Small intestine (tissue), 7 donors: ENCODE data around the gene HTR3B. TPM values are rescaled to one million over a fixed set of nuclear protein-coding genes. Genes with fewer than 3 reads are reported as not detected.

Source experiments
- DNase-seq, 2 donors: peaks; one replicate each; pipeline versions ENCODE4 v3.0.0 to v3.0.0-alpha.2; 2013
- FAIRE-seq: peaks from 2 replicates; lab custom pipeline; 2012; peaks lifted over from hg19 to GRCh38; lab: Jason Lieb, UNC
- H3K27ac ChIP-seq, 3 donors: one replicate each; pipeline ENCODE4 v1.5.1; 2013; ENCODE audit warnings: low read length in 2 of 3, mild to moderate bottlenecking in 2 of 3, control low read depth in 1 of 3, inconsistent platforms in 1 of 3, low read depth in 1 of 3, moderate library complexity in 1 of 3
- H3K27me3 ChIP-seq, 3 donors: one replicate each; pipeline ENCODE4 v1.6.1; 2013; ENCODE audit warnings: low read length in 3 of 3, inconsistent platforms in 1 of 3; ENCODE audit not compliant: control insufficient read depth in 3 of 3, insufficient read depth in 3 of 3
- H3K36me3 ChIP-seq, 3 donors: one replicate each; pipeline ENCODE4 v1.6.1; 2013; ENCODE audit warnings: low read length in 3 of 3, inconsistent platforms in 1 of 3, low read depth in 1 of 3, mild to moderate bottlenecking in 1 of 3, moderate library complexity in 1 of 3; ENCODE audit not compliant: control insufficient read depth in 3 of 3, insufficient read depth in 2 of 3
- H3K4me1 ChIP-seq, 3 donors: one replicate each; pipeline ENCODE4 v1.6.1; 2013; ENCODE audit warnings: low read length in 2 of 3, inconsistent platforms in 1 of 3, low read depth in 1 of 3, mild to moderate bottlenecking in 1 of 3, moderate library complexity in 1 of 3; ENCODE audit not compliant: control insufficient read depth in 3 of 3, insufficient read depth in 2 of 3
- H3K4me3 ChIP-seq, 3 donors: one replicate each; pipeline ENCODE4 v1.5.1; 2013; ENCODE audit warnings: low read length in 3 of 3, control low read depth in 1 of 3, inconsistent platforms in 1 of 3, low read depth in 1 of 3, mild to moderate bottlenecking in 1 of 3, moderate library complexity in 1 of 3
- H3K9me3 ChIP-seq, 2 donors: one replicate each; pipeline ENCODE4 v1.6.1; 2013; ENCODE audit warnings: low read depth in 1 of 2, low read length in 1 of 2; ENCODE audit not compliant: control insufficient read depth in 2 of 2, insufficient read depth in 1 of 2
- WGBS, 3 donors: extraction: QIAGEN DNeasy Blood & Tissue Kit; methylation state at CpG; one replicate each; pipeline ENCODE4 v1.1.7; 2013; 5-methylcytosine and 5-hydroxymethylcytosine counted together
- polyA plus RNA-seq, 4 donors: library from polyadenylated mRNA; stranded (reverse) in 3 of 4; unstranded in 1 of 4; fragments of 200-250 nt in 3 of 4; fragments of 120-200 nt in 1 of 4; gene quantifications; one replicate each; pipeline versions ENCODE4 v1.2.1 to v1.2.3, GENCODE V29; 2013
- donor health status: healthy with polysubstance abuse.
- donor health status: control.
- donor health status: control.
- donor health status: Bipolar disorder and iron deficiency.
- donor health status: healthy.

Gene HTR3B
- polyA plus RNA-seq, 4 donors: 0.39 TPM; not detected in 3

DNA sequence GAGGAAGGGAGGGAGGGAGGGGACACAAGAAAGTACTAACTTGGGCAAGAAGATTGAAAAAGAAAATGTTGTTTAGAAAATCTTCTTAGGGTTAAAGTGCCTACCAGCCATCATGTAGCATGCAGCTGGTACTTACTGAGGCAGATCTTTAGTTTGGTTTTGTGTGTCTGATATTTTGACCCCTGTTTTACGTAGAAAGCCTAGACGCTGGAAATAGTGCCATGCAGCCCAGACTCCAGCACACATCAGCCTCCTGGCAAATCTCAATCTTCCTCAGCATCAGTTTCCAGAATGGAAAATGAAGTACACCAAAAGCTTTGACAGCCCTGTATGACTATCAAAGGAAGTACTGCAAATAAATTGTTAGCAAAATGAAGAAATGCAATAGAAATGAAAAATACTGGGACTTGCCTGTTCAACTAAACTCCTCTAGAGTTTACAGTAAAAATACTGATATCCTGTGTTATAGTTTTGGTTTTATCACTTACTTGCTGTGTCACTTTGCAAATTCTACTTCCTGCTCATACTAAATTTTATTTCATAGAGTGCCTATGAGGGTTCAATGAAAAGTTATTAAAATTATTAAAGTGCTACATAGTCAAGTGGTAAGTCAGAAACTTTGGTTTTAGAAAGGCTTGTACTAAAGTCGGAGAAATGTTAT, 36.6 kb upstream of the HTR3B start:
- 89 to 93% (median 91%) methylated on average over 3 of the region's 3 CpGs for WGBS, 3 donors
- Histone ChIP-seq H3K4me1 (no peaks in the 10 kb centered on the region), H3K27me3 (no peaks in the 10 kb centered on the region), H3K4me3 (no peak overlapping the region), H3K9me3 (no peaks in the 10 kb centered on the region), H3K36me3 (peaks cover 0 to 8% (median 0%) of the 10 kb centered on the region in 3 donors), H3K27ac (no peak overlapping the region)
- FAIRE-seq (no peak), DNase-seq (no peak)

DNA sequence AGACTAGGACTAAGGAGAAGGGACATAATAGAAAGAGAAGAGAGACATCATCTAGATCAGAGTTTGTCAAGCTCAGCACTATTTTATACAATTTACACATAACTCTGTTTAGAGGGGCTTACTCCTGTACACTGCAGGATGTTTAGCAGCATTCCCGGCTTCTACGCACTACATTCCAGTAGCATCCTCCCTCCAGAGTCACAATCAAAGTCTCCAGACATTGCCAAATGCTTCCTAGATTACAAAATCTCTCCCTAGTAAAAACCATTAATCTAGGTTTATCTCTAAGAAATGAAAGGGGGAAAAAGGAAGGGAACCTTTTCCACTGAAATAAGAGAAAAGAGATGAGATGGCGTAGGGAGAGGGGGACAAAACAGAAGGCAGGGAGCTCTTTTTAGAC, 33.3 kb upstream of the HTR3B start:
- no peak overlapping the region for H3K27ac ChIP-seq
- H3K27me3 ChIP-seq: no peaks in the 10 kb centered on the region
- peaks cover 0 to 6% (median 0%) of the 10 kb centered on the region in 3 donors for H3K36me3 ChIP-seq
- no peak for DNase-seq
- H3K4me3 ChIP-seq: no peak overlapping the region
- FAIRE-seq: no peak
- 85 to 97% (median 95%) methylated on average over 3 of the region's 3 CpGs for WGBS, 3 donors
- H3K4me1 ChIP-seq: peaks cover 0 to 10% (median 0%) of the 10 kb centered on the region in 3 donors
- H3K9me3 ChIP-seq: no peaks in the 10 kb centered on the region

DNA sequence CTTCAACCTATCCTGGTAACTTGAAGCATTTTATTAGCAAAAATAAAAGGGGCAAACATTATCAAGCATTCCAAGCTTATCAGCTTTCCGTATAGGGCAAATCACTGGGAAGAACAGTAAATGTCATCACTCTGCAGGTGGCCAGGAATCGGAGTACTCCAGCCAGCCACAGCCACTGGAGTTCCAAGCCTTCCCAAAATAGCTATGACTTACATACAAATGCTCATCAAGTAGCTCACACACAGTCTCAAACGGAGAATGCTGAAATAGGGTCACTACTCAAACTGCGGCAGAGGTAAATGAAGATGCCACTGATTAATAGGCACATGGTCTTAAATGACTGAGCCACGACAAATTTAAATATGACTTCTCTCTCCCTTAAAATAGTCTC, 31.4 kb upstream of the HTR3B start:
- Histone ChIP-seq H3K4me1 (peaks cover 0 to 10% (median 0%) of the 10 kb centered on the region in 3 donors), H3K4me3 (no peak overlapping the region), H3K27ac (no peak overlapping the region), H3K36me3 (peaks cover 0 to 6% (median 0%) of the 10 kb centered on the region in 3 donors), H3K9me3 (no peaks in the 10 kb centered on the region), H3K27me3 (no peaks in the 10 kb centered on the region)
- no peak for FAIRE-seq
- WGBS, 3 donors: 41 to 51% (median 50%) methylated on average over 5 of the region's 5 CpGs
- DNase-seq: peak in 1 of 2 donors; percentile 10

DNA sequence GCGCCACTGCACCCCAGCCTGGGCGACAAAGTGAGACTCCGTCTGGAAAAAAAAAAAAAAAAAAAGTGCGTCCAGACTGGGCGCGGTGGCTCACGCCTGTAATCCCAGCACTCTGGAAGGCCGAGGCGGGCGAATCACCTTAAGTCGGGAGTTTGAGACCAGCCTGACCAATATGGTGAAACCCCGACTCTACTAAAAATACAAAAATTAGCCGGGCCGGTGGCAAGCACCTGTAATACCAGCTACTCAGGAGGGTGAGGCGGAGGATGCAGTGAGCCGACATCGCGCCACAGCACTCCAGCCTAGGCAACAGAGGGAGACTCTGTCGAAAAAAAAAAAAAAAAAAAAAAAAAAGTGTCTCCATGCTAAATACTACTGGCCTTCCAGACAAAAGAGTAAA, 30.5 kb upstream of the HTR3B start:
- FAIRE-seq: no peak
- Histone ChIP-seq H3K27ac (no peak overlapping the region), H3K4me3 (peak overlapping the region in 1 of 3 donors; percentile 74), H3K36me3 (peaks cover 0 to 3% (median 0%) of the 10 kb centered on the region in 3 donors), H3K9me3 (no peaks in the 10 kb centered on the region), H3K4me1 (peaks cover 0 to 10% (median 0%) of the 10 kb centered on the region in 3 donors), H3K27me3 (no peaks in the 10 kb centered on the region)
- WGBS, 3 donors: 86 to 95% (median 92%) methylated on average over 14 to 19 of the region's 19 CpGs
- DNase-seq: no peak

DNA sequence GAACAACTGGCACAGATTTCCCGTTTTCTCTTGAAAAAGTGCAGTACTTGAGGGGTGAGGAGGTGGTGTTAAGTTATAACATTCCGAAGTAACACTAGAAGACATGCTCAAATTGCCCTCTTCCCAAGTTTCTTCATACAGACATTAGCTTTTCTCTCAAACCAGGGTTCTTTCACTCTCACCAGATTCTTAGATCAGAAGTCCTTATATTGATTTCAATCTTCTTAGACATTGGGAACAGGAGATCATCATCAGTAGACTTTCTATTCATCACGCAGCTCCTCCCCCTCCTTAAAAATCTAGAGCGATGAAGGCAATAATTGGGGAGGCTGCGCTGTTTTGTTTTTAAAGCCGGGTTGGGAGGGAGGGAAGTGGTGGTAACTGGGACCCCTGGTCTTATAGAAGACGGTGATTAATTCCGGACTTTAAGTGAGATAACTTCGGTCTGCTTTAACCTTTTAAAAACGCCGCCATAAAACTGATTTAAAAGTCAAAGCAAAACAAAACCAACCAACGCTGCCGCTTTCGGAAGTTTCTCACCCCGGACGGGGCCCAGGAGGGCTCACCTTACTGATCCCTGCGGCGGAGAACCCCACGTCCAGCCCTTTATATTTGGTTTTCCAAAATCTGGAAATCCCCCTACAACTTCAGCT, 29.9 kb upstream of the HTR3B start:
- DNase-seq (no peak), FAIRE-seq (no peak)
- H3K4me3 ChIP-seq: peak overlapping the region; percentile 74 to 80 (median 77)
- 3 to 7% (median 5%) methylated on average over 19 of the region's 19 CpGs for WGBS, 3 donors
- peak overlapping the region in 1 of 3 donors; percentile 75 for H3K27ac ChIP-seq
- no peaks in the 10 kb centered on the region for H3K36me3 ChIP-seq
- H3K9me3 ChIP-seq: peaks cover 0 to 4% of the 10 kb centered on the region in 2 donors
- peaks cover 0 to 10% (median 0%) of the 10 kb centered on the region in 3 donors for H3K4me1 ChIP-seq
- H3K27me3 ChIP-seq: no peaks in the 10 kb centered on the region

DNA sequence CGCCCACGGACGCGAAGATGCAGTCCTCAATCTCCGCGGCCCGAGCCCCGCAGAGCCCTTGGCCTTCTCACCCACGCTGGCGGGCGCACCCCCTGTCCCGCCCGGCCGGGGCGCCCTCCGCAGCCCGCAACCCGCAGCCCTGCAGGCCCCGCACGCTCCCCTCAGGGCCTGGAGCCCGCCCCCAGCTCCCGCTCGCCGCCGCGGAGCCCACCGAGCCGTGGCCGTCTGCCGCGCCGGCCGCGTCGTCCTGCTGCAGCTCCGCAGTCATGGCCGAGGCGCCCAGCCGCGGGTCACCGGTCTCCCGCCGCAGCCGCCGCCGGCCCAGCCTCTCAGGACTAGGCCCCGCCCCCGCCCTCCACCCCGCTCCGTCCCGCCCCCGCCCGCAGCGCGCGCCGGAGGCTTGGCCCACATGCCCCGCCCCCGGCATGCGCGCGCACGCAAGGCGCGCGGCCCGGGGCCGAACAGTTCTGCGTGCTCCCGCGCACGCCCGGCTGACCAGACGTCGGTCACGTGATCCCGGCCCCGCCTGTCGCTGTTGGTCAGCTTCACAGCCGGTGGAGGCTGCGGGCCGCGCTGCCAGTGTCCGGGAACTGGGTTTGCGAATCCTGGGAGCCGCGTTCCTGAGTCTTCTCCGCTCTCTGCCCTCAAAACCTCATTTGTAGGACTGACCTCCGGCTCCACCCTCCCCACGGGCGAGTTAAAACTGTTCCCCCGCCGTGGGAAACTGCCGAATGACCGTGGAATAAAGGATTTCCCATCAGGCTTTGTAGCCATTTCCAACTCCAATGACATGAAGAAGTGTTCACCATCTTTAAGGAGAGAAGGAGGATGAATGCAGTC, 29.1 kb upstream of the HTR3B start, which contains the start of gene USP28:
TSS of gene USP28 (minus strand) at position 339 of the 840 bp plus-strand sequence. CDS start at position 268, 71 bp downstream.
- peaks cover 0 to 10% (median 0%) of the 10 kb centered on the region in 3 donors for H3K4me1 ChIP-seq
- no peaks in the 10 kb centered on the region for H3K27me3 ChIP-seq
- DNase-seq (peak; percentile 95 to 97), FAIRE-seq (no peak)
- no peaks in the 10 kb centered on the region for H3K36me3 ChIP-seq
- peaks cover 0 to 8% of the 10 kb centered on the region in 2 donors for H3K9me3 ChIP-seq
- peak within 1 kb of the TSS; percentile 74 to 80 (median 77) for H3K4me3 ChIP-seq
- WGBS, 3 donors: 0 to 1% (median 0%) methylated on average over 53 to 95 of the region's 95 CpGs
- H3K27ac ChIP-seq: peak within 1 kb of the TSS; percentile 78 to 97 (median 85)

DNA sequence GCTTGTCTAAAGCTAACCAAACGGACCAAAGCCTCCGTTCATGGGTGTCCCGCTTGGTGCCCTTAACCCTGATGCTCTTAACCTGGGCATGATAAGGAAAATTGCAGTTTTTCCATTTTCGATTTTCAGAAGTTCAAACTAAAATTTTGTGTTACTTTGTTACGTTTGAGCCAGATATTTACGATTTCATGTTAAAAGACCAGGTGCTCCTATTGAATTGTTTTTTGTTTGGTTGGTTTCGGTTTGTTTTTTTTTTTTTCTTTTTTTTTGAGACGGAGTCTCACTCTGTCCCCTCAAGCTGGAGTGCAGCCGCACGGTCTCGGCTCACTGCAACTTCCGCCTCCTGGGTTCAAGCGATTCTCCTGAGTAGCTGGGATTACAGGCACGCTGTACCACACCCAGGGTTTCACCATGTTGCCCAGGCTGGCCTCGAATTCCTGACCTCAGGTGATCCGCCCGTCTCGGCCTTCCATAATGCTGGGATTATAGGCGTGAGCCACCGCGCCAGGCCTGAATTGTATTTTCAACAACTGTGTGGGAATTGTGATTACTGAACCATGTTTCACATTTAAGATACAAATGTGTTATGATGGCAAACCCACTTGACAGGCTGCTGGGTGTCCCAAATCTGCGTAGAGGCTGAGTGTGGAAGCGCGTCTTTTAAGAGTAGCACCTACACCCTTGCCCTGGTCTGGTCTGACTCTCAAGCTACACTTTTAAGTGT, 28.4 kb upstream of the HTR3B start:
- Histone ChIP-seq H3K36me3 (no peaks in the 10 kb centered on the region), H3K4me1 (peaks cover 0 to 10% (median 0%) of the 10 kb centered on the region in 3 donors), H3K9me3 (peaks cover 0 to 8% of the 10 kb centered on the region in 2 donors), H3K27ac (peak overlapping the region; percentile 78 to 97 (median 85)), H3K27me3 (no peaks in the 10 kb centered on the region), H3K4me3 (peak overlapping the region; percentile 46 to 80 (median 57))
- 57 to 80% (median 62%) methylated on average over 24 of the region's 24 CpGs for WGBS, 3 donors
- DNase-seq (peak in 1 of 2 donors; percentile 29), FAIRE-seq (no peak)
